Keratinocyte (primary cell): Measurements from ENCODE around the gene VSIG2. TPM values are rescaled to one million over a fixed set of nuclear protein-coding genes. Genes with fewer than 3 reads are reported as not detected.

Source experiments
- DNase-seq: peaks from one replicate; pipeline ENCODE4 v3.0.0-alpha.2; 2011; ENCODE audit warnings: low read depth, missing footprints, low spot score
- FAIRE-seq: peaks from 2 replicates; lab custom pipeline; 2011; peaks lifted over from hg19 to GRCh38; lab: Jason Lieb, UNC
- H2AFZ ChIP-seq: 2 replicates; pipeline ENCODE4 v1.6.0; 2012; ENCODE audit warnings: low read length, control low read depth, inconsistent platforms; ENCODE audit not compliant: control insufficient read depth
- H3K27ac ChIP-seq: 2 replicates; pipeline ENCODE4 v1.5.1; 2011; ENCODE audit warnings: low read length; ENCODE audit not compliant: control insufficient read depth, insufficient read depth
- H3K27me3 ChIP-seq: 3 replicates; pipeline ENCODE4 v1.6.0; 2011; ENCODE audit warnings: low read length; ENCODE audit not compliant: control insufficient read depth, insufficient read depth; ENCODE audit errors: extremely low read depth
- H3K36me3 ChIP-seq, 2 experiments: 2 replicates in 1 of 2; 3 replicates in 1 of 2; pipeline ENCODE4 v1.5.1; 2011; ENCODE audit warnings: low read length in 2 of 2, mild to moderate bottlenecking in 1 of 2; ENCODE audit not compliant: control insufficient read depth in 2 of 2, insufficient read depth in 2 of 2; ENCODE audit errors: extremely low read depth in 1 of 2
- H3K4me1 ChIP-seq: 3 replicates; pipeline ENCODE4 v1.5.1; 2011; ENCODE audit warnings: low read length; ENCODE audit not compliant: control insufficient read depth, insufficient read depth; ENCODE audit errors: extremely low read depth
- H3K4me2 ChIP-seq: 3 replicates; pipeline ENCODE4 v1.6.0; 2011; ENCODE audit warnings: low read depth, low read length; ENCODE audit not compliant: control insufficient read depth, insufficient read depth; ENCODE audit errors: extremely low read depth
- H3K4me3 ChIP-seq, 3 experiments: fragments of 200-600 bp in 1 of 3; sonication (generic) in 1 of 3; 2 replicates in 2 of 3; 3 replicates in 1 of 3; pipeline ENCODE4 v1.5.1; 2011 to 2016; ENCODE audit warnings: low read length in 3 of 3, mild to moderate bottlenecking in 3 of 3, control low read depth in 2 of 3, inconsistent platforms in 1 of 3, low read depth in 1 of 3, mixed read lengths in 1 of 3, mixed run types in 1 of 3, moderate library complexity in 1 of 3; ENCODE audit not compliant: control insufficient read depth in 2 of 3, insufficient read depth in 2 of 3; ENCODE audit errors: extremely low read depth in 1 of 3
- H3K79me2 ChIP-seq: 2 replicates; pipeline ENCODE4 v1.6.0; 2012; ENCODE audit warnings: low read length; ENCODE audit not compliant: control insufficient read depth, insufficient read depth
- H3K9ac ChIP-seq: 3 replicates; pipeline ENCODE4 v1.6.0; 2011; ENCODE audit warnings: low read length; ENCODE audit not compliant: control insufficient read depth, insufficient read depth; ENCODE audit errors: extremely low read depth
- H3K9me1 ChIP-seq: 3 replicates; pipeline ENCODE4 v1.6.0; 2011; ENCODE audit warnings: low read length; ENCODE audit not compliant: control insufficient read depth, insufficient read depth; ENCODE audit errors: extremely low read depth
- H3K9me3 ChIP-seq: 2 replicates; pipeline ENCODE4 v1.5.1; 2012; ENCODE audit warnings: low read depth, low read length; ENCODE audit not compliant: control insufficient read depth
- H4K20me1 ChIP-seq: 3 replicates; pipeline ENCODE4 v1.6.0; 2011; ENCODE audit warnings: low read length; ENCODE audit not compliant: control insufficient read depth, insufficient read depth; ENCODE audit errors: extremely low read depth
- CTCF ChIP-seq, 3 experiments: IDR thresholded peaks in 1 of 3; conservative IDR thresholded peaks in 1 of 3; optimal IDR thresholded peaks in 1 of 3; 2 replicates in 2 of 3; 3 replicates in 1 of 3; pipeline versions ENCODE3 to v1.5.1; 2011; ENCODE audit warnings: low read length in 3 of 3, mild to moderate bottlenecking in 3 of 3, moderate library complexity in 2 of 3, control low read depth in 1 of 3, inconsistent platforms in 1 of 3; ENCODE audit not compliant: insufficient read depth in 2 of 3; ENCODE audit errors: extremely low read depth in 1 of 3
- EZH2 ChIP-seq: IDR thresholded peaks from one replicate; pipeline ENCODE4 v1.6.1; 2012; ENCODE audit warnings: inconsistent platforms, mild to moderate bottlenecking, low read length, moderate library complexity
- dilution Hi-C: fragments of 300-500 bp; cut with MboI; formaldehyde crosslinking; loops from one replicate; pipeline ENCODE4 v1.7.0; 2020; ENCODE audit warnings: low sequenced_read_pairs; ENCODE audit not compliant: extremely low pct_ligation_motif_present
- polyA plus RNA-seq, 5 experiments: library from polyadenylated mRNA; depleted of rRNA in 3 of 5; stranded (reverse) in 3 of 5; stranded (forward) in 1 of 5; unstranded in 1 of 5; fragments of >200 nt; gene quantifications; 1 replicate in 1 of 5; 2 replicates in 3 of 5; 3 replicates in 1 of 5; pipeline versions ENCODE4 v1.2.1 to v1.2.3, GENCODE V29; 2011 to 2012; ENCODE audit warnings: missing spikeins in 2 of 5, low read depth in 1 of 5, low replicate concordance in 1 of 5

Gene VSIG2
- polyA plus RNA-seq, 1 donor (not counting 4 experiments of a cell fraction or from before 2014, with no cell fraction given), result not detected

GRCh38 chr11:124754710-124755109 is 2.7 kb upstream of the VSIG2 start:
- FAIRE-seq (no peak), DNase-seq (no peak)
- H3K4me2 ChIP-seq, result no peak overlapping the region
- H3K9ac ChIP-seq, result no peak overlapping the region
- dilution Hi-C loops, result no loop called here
- H3K9me1 ChIP-seq, result no peaks in the 10 kb centered on the region
- H2AFZ ChIP-seq, result no peak overlapping the region
- no peak overlapping the region for H3K27ac ChIP-seq
- H3K36me3 ChIP-seq, result no peaks in the 10 kb centered on the region
- H3K4me1 ChIP-seq, result peaks cover 9% of the 10 kb centered on the region
- H4K20me1 ChIP-seq, result no peaks in the 10 kb centered on the region
- H3K79me2 ChIP-seq, result no peaks in the 10 kb centered on the region
- TF ChIP-seq EZH2 (no peak), CTCF (optimal IDR thresholded peaks at IDR 0.05 in 1 of 3, IDR thresholded peaks at IDR 0.05 in 1 of 3, conservative IDR thresholded peaks at IDR 0.05 in 1 of 3; ENCODE audit: extremely low read depth in 1 of 3, insufficient read depth in 2 of 3, low read length in 3 of 3) (no peak)
- peaks cover 77% of the 10 kb centered on the region for H3K27me3 ChIP-seq
- no peaks in the 10 kb centered on the region for H3K9me3 ChIP-seq
- no peak overlapping the region for H3K4me3 ChIP-seq

- DNase-seq (no peak), FAIRE-seq (no peak)
- Histone ChIP-seq H3K36me3 (no peaks in the 10 kb centered on the region), H3K9me1 (no peaks in the 10 kb centered on the region), H3K4me3 (no peak overlapping the region), H3K79me2 (no peaks in the 10 kb centered on the region), H3K27ac (no peak overlapping the region), H3K4me1 (peaks cover 9% of the 10 kb centered on the region), H3K9ac (no peak overlapping the region), H4K20me1 (no peaks in the 10 kb centered on the region), H3K27me3 (peaks cover 73% of the 10 kb centered on the region), H2AFZ (no peak overlapping the region), H3K9me3 (no peaks in the 10 kb centered on the region), H3K4me2 (no peak overlapping the region)
- dilution Hi-C loops, result no loop called here
- TF ChIP-seq CTCF (optimal IDR thresholded peaks at IDR 0.05 in 1 of 3, IDR thresholded peaks at IDR 0.05 in 1 of 3, conservative IDR thresholded peaks at IDR 0.05 in 1 of 3; ENCODE audit: extremely low read depth in 1 of 3, insufficient read depth in 2 of 3, low read length in 3 of 3), result no peak
- TF ChIP-seq EZH2, result no peak
Observed at GRCh38 chr11:124754309-124754708, 2.3 kb upstream of the VSIG2 start.
